Activated naive CD4-positive, alpha-beta T cell treated with anti-CD3 and anti-CD28 coated beads, Interleukin-2, amount 50 U/mL, for 24 hours (primary cell): ENCODE results near the gene TMEM135.

Source experiments
- H3K27ac Mint-ChIP-seq: one replicate; pipeline ENCODE4 v1.8.0; 2021; ENCODE audit warnings: mild to moderate bottlenecking, mixed read lengths
- H3K27me3 Mint-ChIP-seq: one replicate; pipeline ENCODE4 v1.8.0; 2021; ENCODE audit warnings: mixed read lengths
- H3K36me3 Mint-ChIP-seq: one replicate; pipeline ENCODE4 v1.8.0; 2021; ENCODE audit warnings: mixed read lengths
- H3K4me1 Mint-ChIP-seq: one replicate; pipeline ENCODE4 v1.8.0; 2021; ENCODE audit warnings: mixed read lengths
- H3K4me3 Mint-ChIP-seq: one replicate; pipeline ENCODE4 v1.8.0; 2021; ENCODE audit warnings: mild to moderate bottlenecking, mixed read lengths
- H3K9me3 Mint-ChIP-seq: one replicate; pipeline ENCODE4 v1.8.0; 2021; ENCODE audit warnings: mixed read lengths

Gene TMEM135

GRCh38 chr11:87215236-87215635, 177.5 kb downstream of the TMEM135 start:
- peaks cover 9% of the 10 kb centered on the region for H3K4me1 Mint-ChIP-seq
- H3K9me3 Mint-ChIP-seq: no peaks in the 10 kb centered on the region
- H3K4me3 Mint-ChIP-seq: no peak overlapping the region
- no peak overlapping the region for H3K27ac Mint-ChIP-seq
- H3K36me3 Mint-ChIP-seq: peaks cover 1% of the 10 kb centered on the region
- H3K27me3 Mint-ChIP-seq: no peaks in the 10 kb centered on the region

DNA sequence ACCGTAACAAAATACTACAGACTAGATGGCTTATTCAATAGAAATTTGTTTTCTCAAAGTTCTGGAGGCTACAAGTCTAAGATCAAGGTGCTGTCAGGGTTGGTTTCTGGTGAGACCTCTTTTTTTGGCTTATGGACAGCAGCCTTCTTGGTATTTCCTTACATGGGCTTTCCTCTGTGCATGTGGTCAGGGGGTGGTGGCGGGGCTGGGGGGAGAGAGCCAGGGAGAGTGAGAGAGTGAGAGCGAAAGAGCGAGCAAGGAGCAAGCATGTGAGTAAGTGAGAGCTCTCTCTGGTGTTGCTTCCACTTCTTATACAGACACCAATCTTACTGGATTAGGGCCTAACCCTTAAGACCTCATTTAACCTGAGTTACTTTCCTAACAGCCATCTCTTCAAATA, 181.5 kb downstream of the TMEM135 start:
- H3K9me3 Mint-ChIP-seq: no peaks in the 10 kb centered on the region
- peak overlapping the region; percentile 53 for H3K27ac Mint-ChIP-seq
- H3K27me3 Mint-ChIP-seq: no peaks in the 10 kb centered on the region
- no peaks in the 10 kb centered on the region for H3K4me1 Mint-ChIP-seq
- H3K36me3 Mint-ChIP-seq: peaks cover 3% of the 10 kb centered on the region
- H3K4me3 Mint-ChIP-seq: no peak overlapping the region

- Mint-ChIP-seq H3K27me3 (no peaks in the 10 kb centered on the region), H3K27ac (no peak overlapping the region), H3K9me3 (no peaks in the 10 kb centered on the region)
Measured at GRCh38 chr11:87223816-87224215, 186.1 kb downstream of the TMEM135 start.

DNA sequence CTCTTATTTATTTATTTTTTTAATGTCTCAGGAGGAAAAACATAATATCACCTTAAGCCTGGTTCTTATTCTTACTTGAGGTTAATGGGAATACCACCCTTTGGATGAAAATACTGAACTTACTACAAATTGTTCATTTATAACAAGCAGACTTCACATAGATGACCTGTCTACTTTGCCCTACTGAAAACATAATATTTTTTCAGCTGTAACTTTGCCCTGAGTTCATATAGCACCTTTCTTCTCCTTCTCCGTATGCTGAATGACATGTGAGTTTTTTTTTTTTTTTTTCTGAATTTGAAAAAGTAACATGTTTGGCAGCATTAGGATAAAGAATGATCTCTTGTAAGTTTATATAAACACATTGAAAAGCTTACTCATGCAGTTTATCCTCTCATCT, 186.8 kb downstream of the TMEM135 start:
- Mint-ChIP-seq H3K9me3 (no peaks in the 10 kb centered on the region), H3K27ac (no peak overlapping the region), H3K4me1 (no peaks in the 10 kb centered on the region), H3K4me3 (no peak overlapping the region), H3K36me3 (peaks cover 7% of the 10 kb centered on the region), H3K27me3 (no peaks in the 10 kb centered on the region)

More at GRCh38 chr11:87223816-87224215, 186.1 kb downstream of the TMEM135 start:
- Mint-ChIP-seq H3K4me1 (no peaks in the 10 kb centered on the region), H3K36me3 (peaks cover 7% of the 10 kb centered on the region), H3K4me3 (no peak overlapping the region)

DNA sequence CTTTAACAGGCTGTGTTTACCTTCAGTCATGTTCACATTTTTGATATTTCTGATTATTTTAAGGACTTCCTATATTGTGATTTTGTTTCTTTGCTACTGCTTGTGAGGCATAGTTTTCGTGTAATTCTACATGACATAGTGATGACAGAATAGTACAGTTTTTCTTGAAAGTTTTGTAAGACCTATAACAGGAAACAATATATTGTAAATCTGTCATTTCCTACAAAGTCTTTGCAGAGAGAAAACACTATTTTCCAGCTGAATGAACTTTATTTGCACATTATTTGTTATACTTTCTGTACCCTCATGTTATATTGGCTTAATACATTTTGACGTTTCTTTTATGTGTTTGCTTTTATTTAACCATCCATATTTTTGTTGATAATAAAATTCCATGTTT, 191.1 kb downstream of the TMEM135 start:
- Mint-ChIP-seq H3K27ac (no peak overlapping the region), H3K4me3 (no peak overlapping the region), H3K4me1 (no peaks in the 10 kb centered on the region), H3K9me3 (peaks cover 20% of the 10 kb centered on the region), H3K36me3 (peaks cover 21% of the 10 kb centered on the region), H3K27me3 (no peaks in the 10 kb centered on the region)

DNA sequence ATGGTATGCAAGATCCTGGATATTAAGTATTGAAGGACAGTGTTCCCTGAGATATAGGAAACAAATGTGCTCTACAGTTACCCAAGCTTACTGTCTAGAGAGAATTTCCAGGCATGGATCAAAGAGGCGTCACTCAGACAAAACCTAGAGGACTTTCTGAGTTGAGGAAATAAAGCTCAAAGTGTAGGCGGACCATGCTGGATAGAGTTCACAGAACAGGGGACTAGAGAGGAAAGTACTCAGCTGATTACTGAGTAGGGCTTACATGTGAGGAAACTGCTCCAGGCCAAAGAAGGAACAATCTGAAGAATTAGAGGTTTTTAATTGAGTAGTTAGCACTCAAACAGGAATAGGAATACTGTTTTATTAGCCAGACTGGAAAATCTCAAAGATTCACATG, 193.3 kb downstream of the TMEM135 start:
- Mint-ChIP-seq H3K27me3 (no peaks in the 10 kb centered on the region), H3K27ac (no peak overlapping the region), H3K4me3 (no peak overlapping the region), H3K36me3 (peaks cover 21% of the 10 kb centered on the region), H3K9me3 (peaks cover 20% of the 10 kb centered on the region), H3K4me1 (no peaks in the 10 kb centered on the region)

DNA sequence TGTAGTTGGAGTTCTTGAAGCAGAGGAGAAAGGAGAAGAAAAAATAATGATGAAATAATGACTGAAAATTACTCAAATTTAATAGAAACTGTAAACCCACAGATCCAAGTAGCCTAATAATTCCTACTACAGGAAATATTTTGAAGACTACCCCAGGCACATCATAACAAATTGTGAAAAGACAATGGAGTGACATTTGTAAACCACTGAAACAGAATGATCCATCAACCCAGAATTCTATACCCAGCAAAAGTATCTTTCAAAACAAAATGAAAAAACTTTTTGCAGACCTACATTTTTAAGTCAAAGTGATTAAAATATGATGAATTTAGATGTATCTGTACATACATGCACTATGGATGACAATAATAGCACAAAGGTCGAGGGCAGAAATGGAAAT, 194.6 kb downstream of the TMEM135 start:
- H3K4me1 Mint-ChIP-seq: no peaks in the 10 kb centered on the region
- H3K36me3 Mint-ChIP-seq: peaks cover 30% of the 10 kb centered on the region
- H3K9me3 Mint-ChIP-seq: peaks cover 20% of the 10 kb centered on the region

DNA sequence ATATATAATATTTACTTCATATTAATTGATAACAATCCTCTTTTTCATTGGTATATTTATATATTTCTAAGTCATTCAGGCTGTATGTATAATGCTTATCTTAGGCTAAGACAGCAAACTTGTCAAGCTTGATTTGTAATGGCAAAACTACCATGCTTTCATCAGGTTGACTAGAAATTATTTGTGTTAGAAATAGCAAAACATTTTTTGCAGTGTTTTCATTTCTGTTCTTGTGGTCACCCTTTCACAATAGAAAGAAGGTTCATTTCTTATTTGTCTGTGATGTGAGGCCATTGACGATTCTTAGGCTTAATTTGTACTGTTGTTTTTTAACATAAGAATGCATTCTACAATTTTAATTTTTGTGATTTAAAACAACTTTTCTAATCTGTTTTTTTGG, 197.6 kb downstream of the TMEM135 start:
- H3K27me3 Mint-ChIP-seq: no peaks in the 10 kb centered on the region
- peaks cover 20% of the 10 kb centered on the region for H3K9me3 Mint-ChIP-seq
- no peak overlapping the region for H3K4me3 Mint-ChIP-seq
- H3K27ac Mint-ChIP-seq: no peak overlapping the region
- peaks cover 27% of the 10 kb centered on the region for H3K36me3 Mint-ChIP-seq
- H3K4me1 Mint-ChIP-seq: no peaks in the 10 kb centered on the region

More for the DNA sequence above, 194.6 kb downstream of the TMEM135 start:
- Mint-ChIP-seq H3K4me3 (no peak overlapping the region), H3K27me3 (no peaks in the 10 kb centered on the region), H3K27ac (no peak overlapping the region)

DNA sequence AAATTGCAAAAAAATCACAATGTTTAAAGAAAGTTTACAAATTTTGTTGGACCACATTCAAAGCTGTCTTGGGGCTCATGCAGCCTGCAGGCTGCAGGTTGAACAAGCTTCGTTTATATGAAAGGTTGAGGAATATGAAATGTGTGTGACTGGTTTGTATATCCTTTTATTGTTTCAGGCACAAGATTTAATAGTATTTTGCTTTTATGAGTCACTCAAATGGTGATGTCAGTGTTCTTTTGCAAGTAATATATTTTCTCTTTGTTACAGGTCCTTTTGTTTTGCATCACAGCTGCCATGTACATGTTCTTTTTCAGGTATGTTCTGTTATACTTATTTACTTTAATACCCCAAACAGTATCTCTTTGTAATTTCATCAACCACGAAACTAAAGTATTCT, 198.6 kb downstream of the TMEM135 start:
- Mint-ChIP-seq H3K27ac (no peak overlapping the region), H3K4me1 (no peaks in the 10 kb centered on the region), H3K9me3 (peaks cover 14% of the 10 kb centered on the region), H3K4me3 (no peak overlapping the region), H3K27me3 (no peaks in the 10 kb centered on the region), H3K36me3 (peaks cover 22% of the 10 kb centered on the region)

DNA sequence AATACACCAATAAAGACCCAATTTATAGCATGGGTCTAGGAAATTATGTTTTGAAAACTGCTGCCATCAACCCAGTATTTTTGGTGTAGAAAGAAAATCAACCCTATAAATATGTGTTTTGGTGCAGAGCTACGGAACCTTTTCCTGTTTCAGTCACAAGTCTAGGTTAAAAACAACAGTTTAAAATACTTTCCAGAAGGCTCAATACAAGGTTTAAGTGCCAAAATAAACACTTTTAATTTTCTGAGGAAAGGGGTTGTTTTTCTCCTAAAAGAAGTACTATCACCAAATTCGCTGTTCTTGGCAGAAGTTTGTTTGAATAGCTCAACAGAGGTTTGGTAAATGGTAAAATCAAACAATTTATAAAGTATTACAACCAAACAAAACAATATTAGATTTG, 201.3 kb downstream of the TMEM135 start:
- Mint-ChIP-seq H3K4me3 (no peak overlapping the region), H3K9me3 (no peaks in the 10 kb centered on the region), H3K27me3 (no peaks in the 10 kb centered on the region), H3K36me3 (peaks cover 11% of the 10 kb centered on the region), H3K4me1 (no peaks in the 10 kb centered on the region), H3K27ac (no peak overlapping the region)

DNA sequence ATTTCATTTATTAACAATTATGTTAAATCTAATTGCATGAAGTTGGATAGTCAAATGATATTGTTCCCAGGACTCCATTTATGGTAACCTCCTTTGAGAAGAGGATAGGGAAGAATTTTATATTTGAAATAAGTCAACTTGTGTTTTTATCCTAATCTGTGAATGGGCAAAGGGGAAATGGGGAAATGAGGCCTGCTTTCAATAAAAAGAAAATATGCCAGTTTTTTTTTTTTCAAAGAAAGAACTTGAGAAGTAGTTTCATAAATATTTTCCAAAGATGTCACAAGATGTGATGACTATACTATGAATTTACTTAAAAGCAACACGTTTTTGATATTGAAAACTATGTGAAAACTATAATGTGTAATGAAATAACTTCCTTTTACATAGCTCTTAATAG, 201.8 kb downstream of the TMEM135 start:
- no peaks in the 10 kb centered on the region for H3K9me3 Mint-ChIP-seq
- H3K4me1 Mint-ChIP-seq: no peaks in the 10 kb centered on the region
- peaks cover 11% of the 10 kb centered on the region for H3K36me3 Mint-ChIP-seq
- H3K4me3 Mint-ChIP-seq: no peak overlapping the region
- no peak overlapping the region for H3K27ac Mint-ChIP-seq
- H3K27me3 Mint-ChIP-seq: no peaks in the 10 kb centered on the region

GRCh38 chr11:87251560-87251959, 213.8 kb downstream of the TMEM135 start:
- Mint-ChIP-seq H3K27ac (peak overlapping the region; percentile 81), H3K9me3 (peaks cover 5% of the 10 kb centered on the region), H3K36me3 (peaks cover 6% of the 10 kb centered on the region), H3K27me3 (no peaks in the 10 kb centered on the region), H3K4me3 (no peak overlapping the region), H3K4me1 (peaks cover 55% of the 10 kb centered on the region)

DNA sequence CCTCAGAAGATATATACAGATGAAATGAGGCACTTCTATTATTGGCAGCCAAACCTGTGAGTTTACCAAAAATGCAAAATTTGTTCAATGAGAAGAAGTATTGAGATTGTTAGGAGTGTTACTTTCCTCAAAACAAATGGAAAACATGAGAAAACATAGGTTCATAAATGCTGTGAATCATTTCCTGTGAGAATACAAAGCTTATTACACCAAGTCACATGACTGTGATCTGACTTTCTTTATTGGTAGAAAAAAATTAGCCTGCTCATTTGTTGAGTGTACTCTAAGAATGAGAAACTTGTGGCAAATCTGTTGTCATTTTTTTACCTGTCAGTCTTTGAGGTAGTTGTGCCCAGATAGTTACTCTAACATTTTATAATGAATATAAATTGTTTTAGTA, 215.1 kb downstream of the TMEM135 start:
- Mint-ChIP-seq H3K4me1 (peaks cover 53% of the 10 kb centered on the region), H3K27me3 (no peaks in the 10 kb centered on the region), H3K9me3 (peaks cover 5% of the 10 kb centered on the region), H3K27ac (no peak overlapping the region), H3K36me3 (peaks cover 8% of the 10 kb centered on the region), H3K4me3 (no peak overlapping the region)

- H3K9me3 Mint-ChIP-seq: peaks cover 5% of the 10 kb centered on the region
- no peak overlapping the region for H3K4me3 Mint-ChIP-seq
- H3K27ac Mint-ChIP-seq: no peak overlapping the region
- no peaks in the 10 kb centered on the region for H3K27me3 Mint-ChIP-seq
- peaks cover 40% of the 10 kb centered on the region for H3K4me1 Mint-ChIP-seq
- peaks cover 9% of the 10 kb centered on the region for H3K36me3 Mint-ChIP-seq
Measured at GRCh38 chr11:87254562-87254961, 216.8 kb downstream of the TMEM135 start.

- Mint-ChIP-seq H3K4me1 (peaks cover 36% of the 10 kb centered on the region), H3K4me3 (no peak overlapping the region), H3K27me3 (no peaks in the 10 kb centered on the region), H3K9me3 (peaks cover 5% of the 10 kb centered on the region), H3K36me3 (peaks cover 9% of the 10 kb centered on the region), H3K27ac (no peak overlapping the region)
Measured at GRCh38 chr11:87255589-87255988, 217.9 kb downstream of the TMEM135 start.

GRCh38 chr11:87256694-87257340, 219.1 kb downstream of the TMEM135 start:
- Mint-ChIP-seq H3K27me3 (no peaks in the 10 kb centered on the region), H3K27ac (no peak overlapping the region), H3K4me1 (peaks cover 27% of the 10 kb centered on the region), H3K36me3 (peaks cover 5% of the 10 kb centered on the region), H3K9me3 (peaks cover 3% of the 10 kb centered on the region), H3K4me3 (no peak overlapping the region)
